ENCODE data around the gene GID8. TPM values are rescaled to one million over a fixed set of nuclear protein-coding genes. Genes with fewer than 3 reads are reported as not detected.
"Not testable (repeated sequence)": the region's sequence is repeated elsewhere in the genome, so short reads cannot be mapped to it uniquely, and the experiment has no call there.

GID8 gene
- polyA plus RNA-seq, 2 donors, result 16.2 to 30.0 TPM

- H3K4me1 ChIP-seq (ENCODE audit: control insufficient read depth in 2 of 2, insufficient read depth in 2 of 2, low read length in 1 of 2), result peaks cover 3 to 22% of the 10 kb centered on the region in 2 donors
- WGBS, 2 donors, result 69 to 73% methylated on average over 10 of the region's 10 CpGs
- no peaks in the 10 kb centered on the region for H3K27me3 ChIP-seq (ENCODE audit: control insufficient read depth in 1 of 2, insufficient read depth in 2 of 2, low read length in 2 of 2)
- H3K4me3 ChIP-seq (ENCODE audit: low read depth in 1 of 2, low read length in 2 of 2), result no peak overlapping the region
- H3K9me3 ChIP-seq (ENCODE audit: control insufficient read depth in 2 of 2, insufficient read depth in 1 of 2, low read depth in 1 of 2, low read length in 1 of 2), result no peaks in the 10 kb centered on the region
- H3K27ac ChIP-seq (ENCODE audit: low read depth in 2 of 2, low read length in 1 of 2), result no peak overlapping the region
- peaks cover 0 to 4% of the 10 kb centered on the region in 2 donors for H3K36me3 ChIP-seq (ENCODE audit: control insufficient read depth in 2 of 2, insufficient read depth in 2 of 2, low read length in 1 of 2)
Measured at GRCh38 chr20:62920039-62920645, 17.8 kb upstream of the GID8 start.

GRCh38 chr20:62921119-62921687, 16.7 kb upstream of the GID8 start:
- no peak overlapping the region for H3K27ac ChIP-seq (ENCODE audit: low read depth in 2 of 2, low read length in 1 of 2)
- H3K27me3 ChIP-seq (ENCODE audit: control insufficient read depth in 1 of 2, insufficient read depth in 2 of 2, low read length in 2 of 2), result no peaks in the 10 kb centered on the region
- WGBS, 2 donors, result 31 to 36% methylated on average over 8 of the region's 8 CpGs
- H3K9me3 ChIP-seq (ENCODE audit: control insufficient read depth in 2 of 2, insufficient read depth in 1 of 2, low read depth in 1 of 2, low read length in 1 of 2), result no peaks in the 10 kb centered on the region
- peaks cover 0 to 4% of the 10 kb centered on the region in 2 donors for H3K36me3 ChIP-seq (ENCODE audit: control insufficient read depth in 2 of 2, insufficient read depth in 2 of 2, low read length in 1 of 2)
- no peak overlapping the region for H3K4me3 ChIP-seq (ENCODE audit: low read depth in 1 of 2, low read length in 2 of 2)
- peaks cover 3 to 22% of the 10 kb centered on the region in 2 donors for H3K4me1 ChIP-seq (ENCODE audit: control insufficient read depth in 2 of 2, insufficient read depth in 2 of 2, low read length in 1 of 2)

- Histone ChIP-seq H3K27ac (ENCODE audit: low read depth in 2 of 2, low read length in 1 of 2) (peak overlapping the region; percentile 19 to 72), H3K4me3 (ENCODE audit: low read depth in 1 of 2, low read length in 2 of 2) (no peak overlapping the region), H3K36me3 (ENCODE audit: control insufficient read depth in 2 of 2, insufficient read depth in 2 of 2, low read length in 1 of 2) (peaks cover 0 to 4% of the 10 kb centered on the region in 2 donors), H3K4me1 (ENCODE audit: control insufficient read depth in 2 of 2, insufficient read depth in 2 of 2, low read length in 1 of 2) (peaks cover 6 to 24% of the 10 kb centered on the region in 2 donors), H3K9me3 (ENCODE audit: control insufficient read depth in 2 of 2, insufficient read depth in 1 of 2, low read depth in 1 of 2, low read length in 1 of 2) (no peaks in the 10 kb centered on the region), H3K27me3 (ENCODE audit: control insufficient read depth in 1 of 2, insufficient read depth in 2 of 2, low read length in 2 of 2) (no peaks in the 10 kb centered on the region)
- 68 to 69% methylated on average over 14 of the region's 14 CpGs for WGBS, 2 donors
Measured at GRCh38 chr20:62922451-62922921, 15.5 kb upstream of the GID8 start.

- Histone ChIP-seq H3K4me1 (ENCODE audit: control insufficient read depth in 2 of 2, insufficient read depth in 2 of 2, low read length in 1 of 2) (peaks cover 6 to 26% of the 10 kb centered on the region in 2 donors), H3K27ac (ENCODE audit: low read depth in 2 of 2, low read length in 1 of 2) (peak overlapping the region in 1 of 2 donors; percentile 67), H3K4me3 (ENCODE audit: low read depth in 1 of 2, low read length in 2 of 2) (peak overlapping the region in 1 of 2 donors; percentile 1)
- WGBS, 2 donors, result 46 to 47% methylated on average over 17 of the region's 17 CpGs
- H3K36me3 ChIP-seq (ENCODE audit: control insufficient read depth in 2 of 2, insufficient read depth in 2 of 2, low read length in 1 of 2); H3K9me3 ChIP-seq (ENCODE audit: control insufficient read depth in 2 of 2, insufficient read depth in 1 of 2, low read depth in 1 of 2, low read length in 1 of 2); H3K27me3 ChIP-seq (ENCODE audit: control insufficient read depth in 1 of 2, insufficient read depth in 2 of 2, low read length in 2 of 2): not testable (repeated sequence)
Measured at GRCh38 chr20:62923059-62923668, 14.8 kb upstream of the GID8 start.

GRCh38 chr20:62923669-62924441, 14.1 kb upstream of the GID8 start:
- Histone ChIP-seq H3K36me3 (ENCODE audit: control insufficient read depth in 2 of 2, insufficient read depth in 2 of 2, low read length in 1 of 2) (peaks cover 0 to 4% of the 10 kb centered on the region in 2 donors), H3K4me1 (ENCODE audit: control insufficient read depth in 2 of 2, insufficient read depth in 2 of 2, low read length in 1 of 2) (peaks cover 6 to 28% of the 10 kb centered on the region in 2 donors), H3K27me3 (ENCODE audit: control insufficient read depth in 1 of 2, insufficient read depth in 2 of 2, low read length in 2 of 2) (no peaks in the 10 kb centered on the region), H3K27ac (ENCODE audit: low read depth in 2 of 2, low read length in 1 of 2) (peak overlapping the region in 1 of 2 donors; percentile 99), H3K9me3 (ENCODE audit: control insufficient read depth in 2 of 2, insufficient read depth in 1 of 2, low read depth in 1 of 2, low read length in 1 of 2) (no peaks in the 10 kb centered on the region), H3K4me3 (ENCODE audit: low read depth in 1 of 2, low read length in 2 of 2) (peak overlapping the region in 1 of 2 donors; percentile 88)
- WGBS, 2 donors, result 30 to 34% methylated on average over 7 of the region's 7 CpGs

GRCh38 chr20:62924442-62925075, 13.4 kb upstream of the GID8 start:
- 13 to 15% methylated on average over 12 of the region's 12 CpGs for WGBS, 2 donors
- Histone ChIP-seq H3K27ac (ENCODE audit: low read depth in 2 of 2, low read length in 1 of 2) (peak overlapping the region; percentile 97 to 99), H3K36me3 (ENCODE audit: control insufficient read depth in 2 of 2, insufficient read depth in 2 of 2, low read length in 1 of 2) (peaks cover 0 to 4% of the 10 kb centered on the region in 2 donors), H3K9me3 (ENCODE audit: control insufficient read depth in 2 of 2, insufficient read depth in 1 of 2, low read depth in 1 of 2, low read length in 1 of 2) (no peaks in the 10 kb centered on the region), H3K27me3 (ENCODE audit: control insufficient read depth in 1 of 2, insufficient read depth in 2 of 2, low read length in 2 of 2) (no peaks in the 10 kb centered on the region), H3K4me1 (ENCODE audit: control insufficient read depth in 2 of 2, insufficient read depth in 2 of 2, low read length in 1 of 2) (peaks cover 9 to 27% of the 10 kb centered on the region in 2 donors), H3K4me3 (ENCODE audit: low read depth in 1 of 2, low read length in 2 of 2) (peak overlapping the region; percentile 88 to 99)

- Histone ChIP-seq H3K4me1 (ENCODE audit: control insufficient read depth in 2 of 2, insufficient read depth in 2 of 2, low read length in 1 of 2) (peaks cover 8 to 24% of the 10 kb centered on the region in 2 donors), H3K4me3 (ENCODE audit: low read depth in 1 of 2, low read length in 2 of 2) (peak overlapping the region; percentile 88 to 99), H3K27ac (ENCODE audit: low read depth in 2 of 2, low read length in 1 of 2) (peak overlapping the region; percentile 97 to 99), H3K27me3 (ENCODE audit: control insufficient read depth in 1 of 2, insufficient read depth in 2 of 2, low read length in 2 of 2) (no peaks in the 10 kb centered on the region), H3K9me3 (ENCODE audit: control insufficient read depth in 2 of 2, insufficient read depth in 1 of 2, low read depth in 1 of 2, low read length in 1 of 2) (no peaks in the 10 kb centered on the region), H3K36me3 (ENCODE audit: control insufficient read depth in 2 of 2, insufficient read depth in 2 of 2, low read length in 1 of 2) (peaks cover 0 to 4% of the 10 kb centered on the region in 2 donors)
- WGBS, 2 donors, result 1 to 2% methylated on average over 4 of the region's 4 CpGs
Measured at GRCh38 chr20:62925076-62925419, 12.9 kb upstream of the GID8 start.

GRCh38 chr20:62925420-62926228, 12.3 kb upstream of the GID8 start:
- Histone ChIP-seq H3K9me3 (ENCODE audit: control insufficient read depth in 2 of 2, insufficient read depth in 1 of 2, low read depth in 1 of 2, low read length in 1 of 2) (no peaks in the 10 kb centered on the region), H3K4me1 (ENCODE audit: control insufficient read depth in 2 of 2, insufficient read depth in 2 of 2, low read length in 1 of 2) (peaks cover 6 to 21% of the 10 kb centered on the region in 2 donors), H3K36me3 (ENCODE audit: control insufficient read depth in 2 of 2, insufficient read depth in 2 of 2, low read length in 1 of 2) (peaks cover 0 to 4% of the 10 kb centered on the region in 2 donors), H3K27ac (ENCODE audit: low read depth in 2 of 2, low read length in 1 of 2) (peak overlapping the region; percentile 97 to 99), H3K4me3 (ENCODE audit: low read depth in 1 of 2, low read length in 2 of 2) (peak overlapping the region; percentile 88 to 99), H3K27me3 (ENCODE audit: control insufficient read depth in 1 of 2, insufficient read depth in 2 of 2, low read length in 2 of 2) (no peaks in the 10 kb centered on the region)
- 0% methylated on average over 63 of the region's 63 CpGs for WGBS, 2 donors
